ACHN (cell line): Measurements from ENCODE around the gene INO80.

ENCODE experiments used
- DNase-seq: peaks from one replicate; pipeline ENCODE4 v3.0.0-alpha.2; 2015
- in situ Hi-C: cut with HindIII; loops from 2 replicates; pipeline ENCODE4 v1.10.0; 2017; ENCODE audit warnings: low sequenced_read_pairs, low pct_ligation_motif_present, low pct_unique_long_range_greater_than_20kb

Gene INO80

GRCh38 chr15:40929660-40930429 lies 186.2 kb downstream of the INO80 start:
- in situ Hi-C loops = no loop called here
- DNase-seq = peak; percentile 43
